Measurements from ENCODE around the gene MYRF.

DNA sequence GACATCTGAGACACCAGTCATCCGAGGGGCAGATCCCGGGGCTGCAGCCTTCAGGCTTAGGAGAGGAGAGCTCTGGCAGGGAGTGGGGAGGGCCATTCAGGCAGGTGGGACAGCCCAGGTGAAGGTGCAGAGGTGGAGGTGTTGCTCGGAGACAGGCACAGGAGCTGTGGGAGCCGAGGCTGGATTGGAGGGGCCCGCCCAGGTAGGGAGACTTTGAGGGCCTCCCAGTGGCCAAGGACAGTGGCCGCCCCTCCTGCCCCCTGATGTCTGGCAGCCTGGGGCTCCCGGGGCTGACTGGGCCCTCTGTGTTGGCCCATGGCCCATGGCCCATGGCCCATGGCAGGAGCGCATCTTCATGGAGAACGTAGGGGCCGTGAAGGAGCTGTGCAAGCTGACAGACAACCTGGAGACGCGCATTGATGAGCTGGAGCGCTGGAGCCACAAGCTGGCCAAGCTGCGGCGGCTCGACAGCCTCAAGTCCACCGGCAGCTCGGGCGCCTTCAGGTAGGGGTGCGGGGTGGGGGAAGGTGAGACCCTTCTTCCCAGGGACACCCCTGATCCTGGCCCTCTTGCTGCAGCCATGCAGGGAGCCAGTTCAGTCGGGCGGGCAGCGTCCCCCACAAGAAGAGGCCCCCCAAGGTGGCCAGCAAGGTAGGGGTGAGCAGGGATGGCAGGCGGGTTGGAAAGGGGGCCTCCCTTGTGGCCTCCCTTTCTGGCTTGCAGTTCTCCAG is 26.6 kb downstream of the MYRF start:
- TF ChIP-seq, protein P1, sequence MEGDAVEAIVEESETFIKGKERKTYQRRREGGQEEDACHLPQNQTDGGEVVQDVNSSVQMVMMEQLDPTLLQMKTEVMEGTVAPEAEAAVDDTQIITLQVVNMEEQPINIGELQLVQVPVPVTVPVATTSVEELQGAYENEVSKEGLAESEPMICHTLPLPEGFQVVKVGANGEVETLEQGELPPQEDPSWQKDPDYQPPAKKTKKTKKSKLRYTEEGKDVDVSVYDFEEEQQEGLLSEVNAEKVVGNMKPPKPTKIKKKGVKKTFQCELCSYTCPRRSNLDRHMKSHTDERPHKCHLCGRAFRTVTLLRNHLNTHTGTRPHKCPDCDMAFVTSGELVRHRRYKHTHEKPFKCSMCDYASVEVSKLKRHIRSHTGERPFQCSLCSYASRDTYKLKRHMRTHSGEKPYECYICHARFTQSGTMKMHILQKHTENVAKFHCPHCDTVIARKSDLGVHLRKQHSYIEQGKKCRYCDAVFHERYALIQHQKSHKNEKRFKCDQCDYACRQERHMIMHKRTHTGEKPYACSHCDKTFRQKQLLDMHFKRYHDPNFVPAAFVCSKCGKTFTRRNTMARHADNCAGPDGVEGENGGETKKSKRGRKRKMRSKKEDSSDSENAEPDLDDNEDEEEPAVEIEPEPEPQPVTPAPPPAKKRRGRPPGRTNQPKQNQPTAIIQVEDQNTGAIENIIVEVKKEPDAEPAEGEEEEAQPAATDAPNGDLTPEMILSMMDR (IDR thresholded peaks at IDR 0.05) = no peak
- no peak for TF ChIP-seq POLR2A (IDR thresholded peaks at IDR 0.05)

Data from heart left ventricle (tissue), 13 donors.